Measurements from ENCODE around the gene ADAP2. TPM values are rescaled to one million over a fixed set of nuclear protein-coding genes. Genes with fewer than 3 reads are reported as not detected.

ADAP2 gene
- total and polyA plus RNA-seq, 2 experiments from 2014 or later: 0.94 TPM

- Histone ChIP-seq H3K27me3 (ENCODE audit: insufficient read depth) (peaks cover 42% of the 10 kb centered on the region), H3K4me1 (ENCODE audit: insufficient read depth) (peaks cover 6% of the 10 kb centered on the region), H2AFZ (peak overlapping the region; percentile 94), H3K9me2 (ENCODE audit: insufficient read depth) (no peaks in the 10 kb centered on the region), H3K27ac (ENCODE audit: low read depth) (no peak overlapping the region), H3K36me3 (ENCODE audit: insufficient read depth) (no peaks in the 10 kb centered on the region), H3K4me2 (peak overlapping the region; percentile 89), H3F3A (replicated peaks; ENCODE audit: low read depth) (0 out of 2 replicates have a peak, but pooled peaks cover 2% of the 10 kb centered on the region), H3K4me3 (peak overlapping the region; percentile 83), H3K79me2 (replicated peaks; ENCODE audit: insufficient read depth) (no peaks in the 10 kb centered on the region), H4K20me1 (replicated peaks; ENCODE audit: insufficient read depth) (no peaks in the 10 kb centered on the region)
- ATAC-seq (no peak), DNase-seq (ENCODE audit: low spot score) (no peak)
- peaks cover 27% of the 10 kb centered on the region for H3K27me3 Mint-ChIP-seq (ENCODE audit: insufficient read depth, low read depth, poor library complexity)
- peaks cover 15% of the 10 kb centered on the region for H3K4me1 Mint-ChIP-seq
- peak overlapping the region; percentile 93 for H3K4me3 Mint-ChIP-seq
- no peaks in the 10 kb centered on the region for H3K36me3 Mint-ChIP-seq (ENCODE audit: low read depth)
- H3K27ac Mint-ChIP-seq: no peak overlapping the region
- TF ChIP-seq ETS1 (IDR thresholded peaks at IDR 0.05) (no peak), CREB1 (CRISPR knock-in tag; IDR thresholded peaks at IDR 0.05; ENCODE audit: low read depth) (no peak), ZNF114 (CRISPR knock-in tag; IDR thresholded peaks at IDR 0.05) (no peak), CTCF (conservative IDR thresholded peaks at IDR 0.05; ENCODE audit: low read depth in 2 of 2) (no peak), JUNB (IDR thresholded peaks at IDR 0.05; ENCODE audit: unreplicated experiment) (no peak), NANOG (IDR thresholded peaks at IDR 0.05; ENCODE audit: borderline replicate concordance) (no peak), STAT1 (IDR thresholded peaks at IDR 0.05; ENCODE audit: unreplicated experiment) (no peak), EZH2phosphoT487 (IDR thresholded peaks at IDR 0.05; ENCODE audit: unreplicated experiment) (no peak), ZNF331 (CRISPR knock-in tag; IDR thresholded peaks at IDR 0.05; ENCODE audit: low read depth) (no peak), EZH2 (IDR thresholded peaks at IDR 0.05; ENCODE audit: low read depth, unreplicated experiment) (no peak), ZNF462 (CRISPR knock-in tag; IDR thresholded peaks at IDR 0.05) (no peak), POLR2AphosphoS5 (IDR thresholded peaks at IDR 0.05; ENCODE audit: low read depth) (no peak)
- TF ChIP-seq, protein P1, sequence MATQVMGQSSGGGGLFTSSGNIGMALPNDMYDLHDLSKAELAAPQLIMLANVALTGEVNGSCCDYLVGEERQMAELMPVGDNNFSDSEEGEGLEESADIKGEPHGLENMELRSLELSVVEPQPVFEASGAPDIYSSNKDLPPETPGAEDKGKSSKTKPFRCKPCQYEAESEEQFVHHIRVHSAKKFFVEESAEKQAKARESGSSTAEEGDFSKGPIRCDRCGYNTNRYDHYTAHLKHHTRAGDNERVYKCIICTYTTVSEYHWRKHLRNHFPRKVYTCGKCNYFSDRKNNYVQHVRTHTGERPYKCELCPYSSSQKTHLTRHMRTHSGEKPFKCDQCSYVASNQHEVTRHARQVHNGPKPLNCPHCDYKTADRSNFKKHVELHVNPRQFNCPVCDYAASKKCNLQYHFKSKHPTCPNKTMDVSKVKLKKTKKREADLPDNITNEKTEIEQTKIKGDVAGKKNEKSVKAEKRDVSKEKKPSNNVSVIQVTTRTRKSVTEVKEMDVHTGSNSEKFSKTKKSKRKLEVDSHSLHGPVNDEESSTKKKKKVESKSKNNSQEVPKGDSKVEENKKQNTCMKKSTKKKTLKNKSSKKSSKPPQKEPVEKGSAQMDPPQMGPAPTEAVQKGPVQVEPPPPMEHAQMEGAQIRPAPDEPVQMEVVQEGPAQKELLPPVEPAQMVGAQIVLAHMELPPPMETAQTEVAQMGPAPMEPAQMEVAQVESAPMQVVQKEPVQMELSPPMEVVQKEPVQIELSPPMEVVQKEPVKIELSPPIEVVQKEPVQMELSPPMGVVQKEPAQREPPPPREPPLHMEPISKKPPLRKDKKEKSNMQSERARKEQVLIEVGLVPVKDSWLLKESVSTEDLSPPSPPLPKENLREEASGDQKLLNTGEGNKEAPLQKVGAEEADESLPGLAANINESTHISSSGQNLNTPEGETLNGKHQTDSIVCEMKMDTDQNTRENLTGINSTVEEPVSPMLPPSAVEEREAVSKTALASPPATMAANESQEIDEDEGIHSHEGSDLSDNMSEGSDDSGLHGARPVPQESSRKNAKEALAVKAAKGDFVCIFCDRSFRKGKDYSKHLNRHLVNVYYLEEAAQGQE (IDR thresholded peaks at IDR 0.05; ENCODE audit: unreplicated experiment): no peak
- H3K9me3 Mint-ChIP-seq: peaks cover 2% of the 10 kb centered on the region; the same call in 2 of the 3 replicates
Measured at GRCh38 chr17:31007695-31008373, 86.1 kb downstream of the ADAP2 start.

All from GM23338 (cell line).